HG03135 (cell line): ENCODE measurements around the gene ANK3.

Experiments
- ATAC-seq: cut with Tn5 transposase; IDR thresholded peaks from one replicate; pipeline ENCODE4 v1.9.1; 2021; ENCODE audit warnings: mild to moderate bottlenecking, moderate library complexity; ENCODE audit not compliant: unreplicated experiment

Gene ANK3

GRCh38 chr10:60107308-60107976 lies 282.2 kb downstream of the ANK3 start:
- no peak for ATAC-seq

GRCh38 chr10:60105295-60105695 lies 284.4 kb downstream of the ANK3 start:
- no peak for ATAC-seq

- ATAC-seq: no peak
Observed at GRCh38 chr10:60101821-60102220, 287.9 kb downstream of the ANK3 start.

- no peak for ATAC-seq
Observed at GRCh38 chr10:60099998-60100747, 289.5 kb downstream of the ANK3 start.

- no peak for ATAC-seq
Observed at GRCh38 chr10:60098677-60099601, 290.7 kb downstream of the ANK3 start.

GRCh38 chr10:60096761-60097513 lies 292.7 kb downstream of the ANK3 start:
- peak; percentile 75 for ATAC-seq

GRCh38 chr10:60093317-60093716 lies 296.4 kb downstream of the ANK3 start:
- ATAC-seq: no peak

- ATAC-seq: no peak
Observed at GRCh38 chr10:60086862-60087261, 302.8 kb downstream of the ANK3 start.

GRCh38 chr10:60086421-60086820 lies 303.3 kb downstream of the ANK3 start:
- ATAC-seq: no peak

GRCh38 chr10:60082744-60083344 lies 306.8 kb downstream of the ANK3 start:
- no peak for ATAC-seq

- ATAC-seq: no peak
Observed at GRCh38 chr10:60082341-60082740, 307.3 kb downstream of the ANK3 start.

GRCh38 chr10:60073781-60074656 lies 315.7 kb downstream of the ANK3 start:
- ATAC-seq: peak; percentile 90

GRCh38 chr10:60073397-60073780 lies 316.3 kb downstream of the ANK3 start:
- ATAC-seq: no peak

- no peak for ATAC-seq
Observed at GRCh38 chr10:60069311-60069710, 320.4 kb downstream of the ANK3 start.

GRCh38 chr10:60050366-60050765 lies 339.3 kb downstream of the ANK3 start:
- no peak for ATAC-seq

- ATAC-seq: no peak
Observed at GRCh38 chr10:60048091-60048501, 341.6 kb downstream of the ANK3 start.

GRCh38 chr10:60045571-60045970 lies 344.1 kb downstream of the ANK3 start:
- ATAC-seq: no peak

GRCh38 chr10:60044971-60045370 lies 344.7 kb downstream of the ANK3 start:
- no peak for ATAC-seq

GRCh38 chr10:60044242-60044641 lies 345.4 kb downstream of the ANK3 start:
- ATAC-seq: no peak
